B cell (primary cell): ENCODE data around the gene HAUS3.

ENCODE experiments used
- EZH2 ChIP-seq: IDR thresholded peaks from 2 replicates; pipeline ENCODE4 v1.6.1; 2012; ENCODE audit warnings: borderline replicate concordance, low read depth, mild to moderate bottlenecking, moderate library complexity, low read length; ENCODE audit not compliant: insufficient read depth, poor library complexity, severe bottlenecking
- TF ChIP-seq, protein P1 (sequence below): fragments of 200-600 bp; IDR thresholded peaks from one replicate; pipeline ENCODE4 v1.8.0; 2022; ENCODE audit warnings: antibody characterized with exemption, mild to moderate bottlenecking

DNA sequence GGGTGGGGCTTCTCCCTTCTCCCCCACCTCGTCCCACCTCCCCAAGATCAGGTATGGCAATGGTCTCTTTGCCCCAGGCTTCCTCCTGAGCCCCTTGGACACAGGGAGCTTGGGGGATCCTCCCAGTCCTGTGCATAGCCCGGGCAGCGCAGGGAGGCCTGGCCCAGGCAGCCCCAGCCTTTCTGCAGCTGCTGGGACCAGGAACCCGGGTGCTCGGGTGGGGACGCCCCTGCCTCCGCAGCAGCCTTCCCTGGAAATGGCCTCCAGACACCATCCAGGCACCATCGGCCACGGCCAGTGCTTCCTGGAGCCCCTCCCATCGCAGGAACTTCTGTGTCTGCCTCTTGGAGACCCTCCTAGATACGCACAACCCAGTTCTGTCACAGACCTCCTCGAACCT lies 25.9 kb upstream of the HAUS3 start:
- TF ChIP-seq, protein P1, sequence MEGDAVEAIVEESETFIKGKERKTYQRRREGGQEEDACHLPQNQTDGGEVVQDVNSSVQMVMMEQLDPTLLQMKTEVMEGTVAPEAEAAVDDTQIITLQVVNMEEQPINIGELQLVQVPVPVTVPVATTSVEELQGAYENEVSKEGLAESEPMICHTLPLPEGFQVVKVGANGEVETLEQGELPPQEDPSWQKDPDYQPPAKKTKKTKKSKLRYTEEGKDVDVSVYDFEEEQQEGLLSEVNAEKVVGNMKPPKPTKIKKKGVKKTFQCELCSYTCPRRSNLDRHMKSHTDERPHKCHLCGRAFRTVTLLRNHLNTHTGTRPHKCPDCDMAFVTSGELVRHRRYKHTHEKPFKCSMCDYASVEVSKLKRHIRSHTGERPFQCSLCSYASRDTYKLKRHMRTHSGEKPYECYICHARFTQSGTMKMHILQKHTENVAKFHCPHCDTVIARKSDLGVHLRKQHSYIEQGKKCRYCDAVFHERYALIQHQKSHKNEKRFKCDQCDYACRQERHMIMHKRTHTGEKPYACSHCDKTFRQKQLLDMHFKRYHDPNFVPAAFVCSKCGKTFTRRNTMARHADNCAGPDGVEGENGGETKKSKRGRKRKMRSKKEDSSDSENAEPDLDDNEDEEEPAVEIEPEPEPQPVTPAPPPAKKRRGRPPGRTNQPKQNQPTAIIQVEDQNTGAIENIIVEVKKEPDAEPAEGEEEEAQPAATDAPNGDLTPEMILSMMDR = no peak
- no peak for TF ChIP-seq EZH2
